ENCODE data around the gene ZNF492. TPM values are rescaled to one million over a fixed set of nuclear protein-coding genes. Genes with fewer than 3 reads are reported as not detected.

ZNF492 gene
- total and polyA plus RNA-seq, 10 of the 15 experiments (the other 5 are each of a cell fraction or from before 2014, with no cell fraction given) = not detected

DNA sequence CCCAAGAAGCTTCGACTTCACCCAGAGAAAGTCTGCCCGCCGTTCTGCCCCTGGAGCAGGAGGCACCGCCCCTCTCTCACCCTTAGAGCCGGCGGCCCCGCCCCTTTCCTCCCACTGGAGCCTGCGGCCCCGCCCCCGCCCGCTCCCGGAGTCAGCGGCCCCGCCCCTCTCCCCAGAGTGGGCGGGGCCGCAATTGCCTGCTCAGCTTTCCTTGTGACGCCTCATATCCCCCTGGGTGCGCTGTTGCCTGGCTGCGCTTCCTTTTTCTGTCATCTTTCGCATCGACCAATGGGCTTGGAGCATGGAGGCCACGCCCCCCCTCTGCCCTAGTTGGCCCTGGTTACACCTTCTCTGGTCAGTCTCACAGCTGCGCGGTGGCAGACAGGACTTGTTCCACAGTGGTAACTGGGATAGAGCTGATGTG is 38.2 kb upstream of the ZNF492 start:
- no peak overlapping the region for H2AFZ ChIP-seq (ENCODE audit: control insufficient read depth, low read depth, low read length)
- RAD21 ChIA-PET (ENCODE audit: unreplicated experiment) = no interaction called here
- CTCF ChIA-PET = no interaction called here
- H3K4me1 ChIP-seq (ENCODE audit: control insufficient read depth, insufficient read depth, low read length) = no peaks in the 10 kb centered on the region
- H3K9ac ChIP-seq (ENCODE audit: control insufficient read depth, insufficient read depth, low read length) = no peak overlapping the region
- H3K9me3 ChIP-seq (replicated peaks; ENCODE audit: control insufficient read depth, insufficient read depth, low read length) = no peaks in the 10 kb centered on the region; the same call in 2 of the 3 replicates
- H3K27me3 ChIP-seq (replicated peaks in 1 of 2; ENCODE audit: control insufficient read depth in 2 of 2, insufficient read depth in 2 of 2, low read length in 1 of 2) = no peaks in the 10 kb centered on the region
- no peak overlapping the region for H3K4me2 ChIP-seq (ENCODE audit: control insufficient read depth, insufficient read depth)
- H4K20me1 ChIP-seq (ENCODE audit: control insufficient read depth, insufficient read depth) = no peaks in the 10 kb centered on the region
- no peak overlapping the region for H3K4me3 ChIP-seq
- FAIRE-seq (no peak), ATAC-seq (no peak), DNase-seq (ENCODE audit: low read depth, low spot score) (no peak)
- WGBS (ENCODE audit: insufficient coverage, insufficient replicate concordance, low lambda C conversion rate, missing lambda C conversion rate) = 56% methylated on average over 14 of the region's 24 CpGs
- in situ Hi-C loops (cut with MboI) = no loop called here
- no peak overlapping the region for H3K27ac ChIP-seq (ENCODE audit: control insufficient read depth, insufficient read depth)
- H3K36me3 ChIP-seq (ENCODE audit: control insufficient read depth in 2 of 2, insufficient read depth in 2 of 2, low read length in 1 of 2) = no peaks in the 10 kb centered on the region
- no peaks in the 10 kb centered on the region for H3K79me2 ChIP-seq (ENCODE audit: control insufficient read depth, insufficient read depth, low read length)
- no TSS peak for BruUV-seq (replicated peaks)
- SMC1A ChIA-PET (ENCODE audit: uncharacterized antibody, unreplicated experiment) = no interaction called here
- no peak for TF ChIP-seq RAD51 (IDR thresholded peaks at IDR 0.05)
- no peak for TF ChIP-seq CHD2 (IDR thresholded peaks at IDR 0.05; ENCODE audit: borderline replicate concordance, low read depth, low read length)
- no peak for TF ChIP-seq MTA2 (IDR thresholded peaks at IDR 0.05; ENCODE audit: low read depth)
- no peak for TF ChIP-seq HDGF (IDR thresholded peaks at IDR 0.05)
- TF ChIP-seq ZSCAN29 (IDR thresholded peaks at IDR 0.05) = no peak
- TF ChIP-seq SREBF1 (IDR thresholded peaks at IDR 0.05; ENCODE audit: low read length) = no peak
- TF ChIP-seq HDAC6 (IDR thresholded peaks at IDR 0.05; ENCODE audit: unreplicated experiment) = no peak
- TF ChIP-seq USF1 (IDR thresholded peaks at IDR 0.05; ENCODE audit: borderline replicate concordance, extremely low read length, insufficient read depth, low read depth, low read length) = no peak
- no peak for TF ChIP-seq RFX5 (IDR thresholded peaks at IDR 0.05; ENCODE audit: low read depth, low read length)
- TF ChIP-seq CEBPZ (IDR thresholded peaks at IDR 0.05; ENCODE audit: low read depth, low read length) = no peak
- no peak for TF ChIP-seq NR2C2 (IDR thresholded peaks at IDR 0.05; ENCODE audit: borderline replicate concordance, control insufficient read depth, insufficient read length, low read depth)
- TF ChIP-seq MYB (IDR thresholded peaks at IDR 0.05; ENCODE audit: borderline replicate concordance, low read depth, low read length) = no peak
- no peak for TF ChIP-seq HDAC2 (IDR thresholded peaks at IDR 0.05)
- TF ChIP-seq ZNF687 (IDR thresholded peaks at IDR 0.05) = no peak
- intact Hi-C loops (cut with micrococcal nuclease; ENCODE audit: unreplicated experiment) = no loop called here
- POLR2A ChIA-PET = no interaction called here
